Urinary bladder (tissue), 4 donors: ENCODE data around the gene ELP4. TPM values are rescaled to one million over a fixed set of nuclear protein-coding genes. Genes with fewer than 3 reads are reported as not detected.
"Not testable (repeated sequence)": the region's sequence is repeated elsewhere in the genome, so short reads cannot be mapped to it uniquely, and the experiment has no call there.

Experiments used
- DNase-seq: peaks from one replicate; pipeline ENCODE4 v3.0.0-alpha.2; 2015; ENCODE audit errors: extremely low spot score
- H3K27ac ChIP-seq: one replicate; pipeline ENCODE4 v1.5.1; 2013; ENCODE audit warnings: low read depth, mild to moderate bottlenecking, moderate library complexity
- H3K36me3 ChIP-seq: one replicate; pipeline ENCODE4 v1.6.1; 2013; ENCODE audit warnings: mild to moderate bottlenecking, moderate library complexity; ENCODE audit not compliant: insufficient read depth
- H3K4me1 ChIP-seq: one replicate; pipeline ENCODE4 v1.6.1; 2013; ENCODE audit warnings: mild to moderate bottlenecking, moderate library complexity; ENCODE audit not compliant: insufficient read depth
- H3K4me3 ChIP-seq: one replicate; pipeline ENCODE4 v1.5.1; 2013; ENCODE audit warnings: low read depth, low read length
- WGBS: extraction: QIAGEN DNeasy Blood & Tissue Kit; methylation state at CpG from one replicate; pipeline ENCODE4 v1.1.7; 2013; 5-methylcytosine and 5-hydroxymethylcytosine counted together
- polyA plus RNA-seq: library from polyadenylated mRNA; stranded (reverse); fragments of 200-250 nt; gene quantifications from one replicate; pipeline ENCODE4 v1.2.3, GENCODE V29; 2013
- total RNA-seq: library from RNA; depleted of rRNA; stranded (reverse); fragments of >200 nt; gene quantifications from one replicate; pipeline ENCODE4 v1.2.3, GENCODE V29; 2014
- donor health status: healthy with polysubstance abuse.
- donor health status: healthy.

ELP4 gene, protein sequence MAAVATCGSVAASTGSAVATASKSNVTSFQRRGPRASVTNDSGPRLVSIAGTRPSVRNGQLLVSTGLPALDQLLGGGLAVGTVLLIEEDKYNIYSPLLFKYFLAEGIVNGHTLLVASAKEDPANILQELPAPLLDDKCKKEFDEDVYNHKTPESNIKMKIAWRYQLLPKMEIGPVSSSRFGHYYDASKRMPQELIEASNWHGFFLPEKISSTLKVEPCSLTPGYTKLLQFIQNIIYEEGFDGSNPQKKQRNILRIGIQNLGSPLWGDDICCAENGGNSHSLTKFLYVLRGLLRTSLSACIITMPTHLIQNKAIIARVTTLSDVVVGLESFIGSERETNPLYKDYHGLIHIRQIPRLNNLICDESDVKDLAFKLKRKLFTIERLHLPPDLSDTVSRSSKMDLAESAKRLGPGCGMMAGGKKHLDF
- total RNA-seq (66.1 TPM), polyA plus RNA-seq (13.7 TPM)

GRCh38 chr11:31509429-31510345 is at the start of gene ELP4, which contains the start of gene IMMP1L:
ELP4 (plus strand) TSS chr11:31509767; CDS start chr11:31509785, 18 bp downstream.
IMMP1L (minus strand) TSS chr11:31509622; CDS start chr11:31463276, 46,346 bp downstream.
- no peaks in the 10 kb centered on the region for H3K4me1 ChIP-seq
- no peak within 1 kb of the TSS for H3K27ac ChIP-seq
- under 1% methylated on average over 47 of the region's 47 CpGs for WGBS
- peak; percentile 96 for DNase-seq
- H3K36me3 ChIP-seq, result peaks cover 2% of the 10 kb centered on the region
- peak within 1 kb of the TSS; percentile 76 for H3K4me3 ChIP-seq

DNA sequence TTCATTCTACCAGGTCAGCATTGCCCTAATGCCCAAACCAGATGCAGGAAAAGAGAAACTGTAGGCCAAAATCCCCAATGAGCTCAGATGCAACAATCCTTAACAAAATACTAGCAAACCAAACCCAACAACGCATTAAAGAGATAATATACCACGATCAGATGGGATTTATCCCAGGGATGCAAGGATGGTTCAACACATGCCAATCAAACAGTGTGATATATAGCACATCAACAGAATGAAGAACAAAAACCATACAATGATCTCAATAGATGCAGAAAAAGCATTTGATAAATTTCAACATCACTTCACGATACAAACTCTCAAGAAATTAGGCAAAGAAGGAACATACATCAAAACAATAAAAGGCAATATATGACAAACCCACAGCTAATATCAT is 45.1 kb upstream of the ELP4 start:
- no peak for DNase-seq
- WGBS, result 94% methylated on average over 3 of the region's 3 CpGs
- Histone ChIP-seq H3K4me1 (no peaks in the 10 kb centered on the region), H3K4me3 (no peak overlapping the region), H3K36me3 (no peaks in the 10 kb centered on the region), H3K27ac (no peak overlapping the region)

DNA sequence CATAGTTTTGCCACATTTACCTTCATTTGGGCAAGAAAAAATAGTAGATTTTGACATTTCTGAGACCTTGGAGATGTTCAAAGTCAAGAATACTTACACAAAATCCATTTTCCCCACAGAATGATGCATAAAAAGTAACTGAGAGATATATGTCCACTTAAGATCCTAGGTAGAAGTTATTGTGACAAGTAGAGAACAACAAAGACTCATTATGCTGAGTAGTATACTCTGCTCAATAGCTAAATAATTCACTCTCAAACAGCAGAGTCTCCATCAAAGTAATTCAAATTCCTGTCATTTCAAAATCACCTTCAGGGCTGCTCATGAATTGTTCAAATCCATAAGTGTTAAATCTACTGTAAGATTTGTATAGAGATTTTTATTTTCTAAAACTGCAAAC is 35.5 kb upstream of the ELP4 start:
- no peaks in the 10 kb centered on the region for H3K4me1 ChIP-seq
- H3K36me3 ChIP-seq, result no peaks in the 10 kb centered on the region
- DNase-seq, result no peak

GRCh38 chr11:31477528-31478222 is 31.9 kb upstream of the ELP4 start:
- WGBS, result 90% methylated on average over 6 of the region's 6 CpGs
- no peaks in the 10 kb centered on the region for H3K36me3 ChIP-seq
- H3K4me1 ChIP-seq, result no peaks in the 10 kb centered on the region
- DNase-seq, result no peak
- no peak overlapping the region for H3K27ac ChIP-seq
- no peak overlapping the region for H3K4me3 ChIP-seq

More for the DNA sequence above, 35.5 kb upstream of the ELP4 start:
- Histone ChIP-seq H3K4me3 (no peak overlapping the region), H3K27ac (no peak overlapping the region)

DNA sequence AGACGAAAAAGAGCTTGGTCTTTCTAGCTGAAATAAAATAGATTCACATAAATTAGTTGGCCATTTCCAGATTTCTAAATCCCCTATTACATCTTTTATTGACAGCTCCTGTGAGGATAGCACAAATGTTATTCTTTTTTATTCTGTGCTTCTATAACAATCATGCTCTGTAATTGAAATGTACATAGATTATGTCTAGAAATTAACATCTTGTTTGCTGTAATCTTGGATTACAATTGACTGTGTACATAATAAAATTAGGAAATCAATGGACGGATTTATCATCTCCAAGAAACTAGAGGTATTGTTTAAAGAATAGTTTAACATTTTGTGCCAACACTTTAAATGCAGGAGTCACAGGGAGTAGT is 31.4 kb upstream of the ELP4 start:
- DNase-seq, result no peak
- H3K36me3 ChIP-seq, result no peaks in the 10 kb centered on the region
- H3K4me1 ChIP-seq, result no peaks in the 10 kb centered on the region
- WGBS, result 91% methylated on average over 2 of the region's 2 CpGs
- no peak overlapping the region for H3K4me3 ChIP-seq
- no peak overlapping the region for H3K27ac ChIP-seq

DNA sequence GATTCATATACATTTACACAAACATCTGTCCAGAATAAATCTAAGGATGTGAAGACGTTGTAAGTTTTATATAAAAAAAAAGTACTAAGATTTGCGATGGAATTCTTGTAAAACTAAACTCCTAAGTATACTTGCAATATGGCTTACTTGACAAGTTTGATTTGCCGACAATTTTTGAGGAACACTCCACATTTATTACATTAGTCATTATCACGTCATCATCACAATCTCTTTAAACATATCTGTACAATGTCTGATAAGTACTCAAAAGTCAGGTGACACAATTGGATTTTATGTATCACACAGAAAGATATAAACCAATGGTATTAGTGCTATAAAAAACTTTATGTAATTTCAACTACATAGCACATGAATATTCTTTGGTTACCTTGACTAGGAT is 30.5 kb upstream of the ELP4 start:
- WGBS, result 67% methylated on average over 4 of the region's 4 CpGs
- Histone ChIP-seq H3K36me3 (no peaks in the 10 kb centered on the region), H3K4me3 (no peak overlapping the region), H3K27ac (no peak overlapping the region), H3K4me1 (no peaks in the 10 kb centered on the region)
- DNase-seq, result no peak

DNA sequence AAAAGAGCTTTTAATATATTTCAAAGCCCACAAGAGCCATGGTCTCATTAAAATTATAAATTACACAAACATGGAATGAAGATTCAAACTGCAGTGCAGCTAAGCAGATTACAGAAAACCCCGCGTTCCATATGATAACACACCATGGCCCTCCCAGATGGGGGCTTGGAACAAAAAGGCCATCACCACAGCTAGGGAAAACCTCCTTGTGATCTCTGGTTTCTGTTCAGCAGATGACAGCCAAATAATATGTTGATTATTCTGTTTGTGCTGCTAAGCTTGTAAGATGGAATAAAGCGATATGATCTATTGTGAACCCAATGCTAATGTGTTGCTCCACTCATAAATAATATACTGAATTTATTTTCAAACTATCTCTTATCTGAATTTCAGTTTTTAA is 28.6 kb upstream of the ELP4 start:
- no peak for DNase-seq
- 85% methylated on average over 3 of the region's 3 CpGs for WGBS
- Histone ChIP-seq H3K27ac (no peak overlapping the region), H3K4me1 (no peaks in the 10 kb centered on the region), H3K4me3 (no peak overlapping the region), H3K36me3 (no peaks in the 10 kb centered on the region)

GRCh38 chr11:31484497-31484896 is 25.1 kb upstream of the ELP4 start:
- no peaks in the 10 kb centered on the region for H3K36me3 ChIP-seq
- no peaks in the 10 kb centered on the region for H3K4me1 ChIP-seq
- 72% methylated on average over 4 of the region's 4 CpGs for WGBS
- DNase-seq, result no peak
- no peak overlapping the region for H3K27ac ChIP-seq
- no peak overlapping the region for H3K4me3 ChIP-seq

- WGBS, result 25% methylated on average over 1 of the region's 1 CpG
- Histone ChIP-seq H3K36me3 (no peaks in the 10 kb centered on the region), H3K27ac (no peak overlapping the region), H3K4me1 (no peaks in the 10 kb centered on the region), H3K4me3 (no peak overlapping the region)
- DNase-seq, result no peak
Observed at GRCh38 chr11:31487848-31488247, 21.7 kb upstream of the ELP4 start.

DNA sequence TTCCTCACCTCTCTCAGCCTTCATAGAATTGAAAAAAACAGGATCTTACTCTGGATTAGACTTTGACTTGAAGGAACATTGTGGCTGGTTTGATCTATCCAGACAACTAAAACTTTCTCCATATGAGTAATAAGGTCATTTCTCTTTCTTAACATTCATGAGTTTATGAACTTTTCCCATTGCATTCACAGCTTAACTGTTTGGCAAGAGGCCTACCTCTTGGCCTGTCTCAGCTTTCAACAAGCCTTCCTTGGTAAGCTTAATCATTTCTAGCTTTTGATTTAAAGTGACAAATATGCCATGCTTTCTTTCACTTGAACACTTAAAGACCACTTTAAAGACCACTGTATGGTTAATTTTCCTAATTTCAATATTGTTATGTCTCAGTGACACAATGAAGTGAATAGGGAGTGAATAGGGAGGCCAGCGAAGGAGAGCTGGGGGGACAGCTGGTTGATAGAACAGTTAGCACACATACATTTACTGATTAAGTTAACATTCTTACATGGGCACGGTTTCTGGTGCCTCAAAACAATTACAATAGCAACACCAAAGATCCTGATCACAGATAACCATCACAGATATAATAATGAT is 17.1 kb upstream of the ELP4 start:
- no peaks in the 10 kb centered on the region for H3K4me1 ChIP-seq
- no peaks in the 10 kb centered on the region for H3K36me3 ChIP-seq
- 90% methylated on average over 2 of the region's 2 CpGs for WGBS

GRCh38 chr11:31493235-31493634 is 16.3 kb upstream of the ELP4 start:
- 98% methylated on average over 4 of the region's 4 CpGs for WGBS

More for the DNA sequence above, 17.1 kb upstream of the ELP4 start:
- Histone ChIP-seq H3K4me3 (no peak overlapping the region), H3K27ac (no peak overlapping the region)
- no peak for DNase-seq

DNA sequence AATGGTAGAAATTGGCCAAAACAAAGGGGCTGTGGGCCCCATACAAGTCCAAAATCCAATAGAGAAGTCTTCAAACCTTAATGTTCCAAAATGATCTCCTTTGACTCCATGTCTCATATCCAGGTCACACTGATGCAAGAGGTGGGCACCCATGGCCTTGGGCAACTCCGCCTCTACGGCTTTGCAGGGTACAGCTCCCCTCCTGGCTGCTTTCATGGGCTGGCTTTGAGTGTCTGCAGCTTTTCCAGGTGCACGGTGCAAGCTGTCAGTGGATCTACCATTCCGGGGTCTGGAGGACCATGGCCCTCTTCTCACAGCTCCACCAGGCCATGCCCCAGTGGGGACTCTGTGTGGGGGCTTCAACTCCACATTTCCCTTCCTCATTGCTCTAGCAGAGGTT is 15.8 kb upstream of the ELP4 start:
- H3K4me3 ChIP-seq, H3K36me3 ChIP-seq, DNase-seq, H3K27ac ChIP-seq, H3K4me1 ChIP-seq: not testable (repeated sequence)
- WGBS, result 98% methylated on average over 4 of the region's 4 CpGs

More at GRCh38 chr11:31493235-31493634, 16.3 kb upstream of the ELP4 start:
- H3K4me3 ChIP-seq, result no peak overlapping the region
- DNase-seq, result no peak
- H3K36me3 ChIP-seq, result no peaks in the 10 kb centered on the region
- no peak overlapping the region for H3K27ac ChIP-seq
- H3K4me1 ChIP-seq, result no peaks in the 10 kb centered on the region

GRCh38 chr11:31499576-31500178 is 9.9 kb upstream of the ELP4 start:
- 89% methylated on average over 3 of the region's 3 CpGs for WGBS
- Histone ChIP-seq H3K4me3 (no peak overlapping the region), H3K4me1 (no peaks in the 10 kb centered on the region), H3K36me3 (peaks cover 3% of the 10 kb centered on the region), H3K27ac (no peak overlapping the region)
- DNase-seq, result no peak
